ENCODE results near the gene ARHGAP20. TPM values are rescaled to one million over a fixed set of nuclear protein-coding genes. Genes with fewer than 3 reads are reported as not detected.

Gene ARHGAP20
- total and polyA plus RNA-seq, 2 experiments from 2014 or later = 0.31 TPM; not detected in 1

DNA sequence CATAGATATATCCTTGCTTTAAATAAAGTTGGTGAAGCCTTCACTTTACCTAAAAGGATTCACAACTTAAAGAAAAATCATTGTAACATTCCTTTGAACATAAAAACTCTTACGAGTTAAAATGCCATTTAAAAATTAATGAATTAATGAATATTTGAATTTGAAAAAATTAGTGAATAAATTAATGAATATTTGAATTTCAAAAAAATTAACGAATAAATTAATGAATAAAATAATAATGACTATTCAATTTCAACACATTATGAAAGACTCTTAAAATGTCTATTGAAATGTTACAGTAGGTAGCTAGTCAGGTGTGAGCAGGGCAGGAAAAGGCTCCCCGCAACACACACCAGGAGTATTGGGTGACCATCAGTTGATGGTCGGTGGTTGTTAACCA is 22.9 kb downstream of the ARHGAP20 start:
- Histone ChIP-seq H3K9me2 (ENCODE audit: insufficient read depth) (no peaks in the 10 kb centered on the region), H3K4me3 (no peak overlapping the region), H3K4me1 (ENCODE audit: insufficient read depth) (no peaks in the 10 kb centered on the region), H3K4me2 (no peak overlapping the region), H4K20me1 (replicated peaks; ENCODE audit: insufficient read depth) (no peaks in the 10 kb centered on the region), H2AFZ (no peak overlapping the region), H3K79me2 (replicated peaks; ENCODE audit: insufficient read depth) (no peaks in the 10 kb centered on the region), H3F3A (replicated peaks; ENCODE audit: low read depth) (no peaks in the 10 kb centered on the region), H3K36me3 (ENCODE audit: insufficient read depth) (no peaks in the 10 kb centered on the region), H3K27me3 (ENCODE audit: insufficient read depth) (no peaks in the 10 kb centered on the region), H3K27ac (ENCODE audit: low read depth) (no peak overlapping the region)
- Mint-ChIP-seq H3K9me3 (no peaks in the 10 kb centered on the region), H3K27ac (no peak overlapping the region), H3K36me3 (ENCODE audit: low read depth) (no peaks in the 10 kb centered on the region), H3K27me3 (ENCODE audit: insufficient read depth, low read depth, poor library complexity) (peaks cover 2% of the 10 kb centered on the region), H3K4me1 (no peaks in the 10 kb centered on the region), H3K4me3 (no peak overlapping the region)
- ATAC-seq (no peak), DNase-seq (ENCODE audit: low spot score) (no peak)
- TF ChIP-seq POLR2AphosphoS5 (IDR thresholded peaks at IDR 0.05; ENCODE audit: low read depth) (no peak), EZH2 (IDR thresholded peaks at IDR 0.05; ENCODE audit: low read depth, unreplicated experiment) (no peak), ZNF331 (CRISPR knock-in tag; IDR thresholded peaks at IDR 0.05; ENCODE audit: low read depth) (no peak), ZNF462 (CRISPR knock-in tag; IDR thresholded peaks at IDR 0.05) (no peak), ZNF114 (CRISPR knock-in tag; IDR thresholded peaks at IDR 0.05) (no peak), CTCF (conservative IDR thresholded peaks at IDR 0.05; ENCODE audit: low read depth in 2 of 2) (no peak), REST (IDR thresholded peaks at IDR 0.05; ENCODE audit: unreplicated experiment) (no peak), CREB1 (CRISPR knock-in tag; IDR thresholded peaks at IDR 0.05; ENCODE audit: low read depth) (no peak), EZH2phosphoT487 (IDR thresholded peaks at IDR 0.05; ENCODE audit: unreplicated experiment) (no peak), JUNB (IDR thresholded peaks at IDR 0.05; ENCODE audit: unreplicated experiment) (no peak), NANOG (IDR thresholded peaks at IDR 0.05; ENCODE audit: borderline replicate concordance) (no peak), ETS1 (IDR thresholded peaks at IDR 0.05) (no peak), STAT1 (IDR thresholded peaks at IDR 0.05; ENCODE audit: unreplicated experiment) (no peak)

All from GM23338 (cell line).